RWPE2 (cell line): ENCODE results near the gene HS2ST1.
A peak's percentile ranks its signal among the peaks of the same experiment; 100 is the strongest.

Experiments
- ATAC-seq: fragments of 200-7000 bp; cut with Tn5 transposase; 3 replicates; pipeline ENCODE4 v1.9.1; 2021; ENCODE audit warnings: low read depth
- DNase-seq: peaks from one replicate; pipeline ENCODE4 v3.0.0-alpha.2; 2020; ENCODE audit warnings: low spot score
- H3K27ac ChIP-seq: fragments of 450-650 bp; 2 replicates; pipeline ENCODE4 v1.5.1; 2017; ENCODE audit warnings: mild to moderate bottlenecking; ENCODE audit not compliant: poor library complexity, severe bottlenecking
- H3K27me3 ChIP-seq: fragments of 250-450 bp; sonication (Bioruptor Pico); 2 replicates; pipeline ENCODE4 v1.5.1; 2021; ENCODE audit warnings: mild to moderate bottlenecking, moderate library complexity; ENCODE audit not compliant: insufficient read depth, poor library complexity, severe bottlenecking
- H3K36me3 ChIP-seq: fragments of 250-450 bp; sonication (Bioruptor Pico); 2 replicates; pipeline ENCODE4 v1.5.1; 2020; ENCODE audit warnings: low read depth, mild to moderate bottlenecking, moderate library complexity
- H3K4me1 ChIP-seq: fragments of 250-450 bp; sonication (Bioruptor Pico); 2 replicates; pipeline ENCODE4 v1.5.1; 2021; ENCODE audit warnings: mild to moderate bottlenecking, moderate library complexity; ENCODE audit not compliant: insufficient read depth, poor library complexity, severe bottlenecking
- H3K4me3 ChIP-seq: fragments of 250-450 bp; sonication (Bioruptor Pico); 2 replicates; pipeline ENCODE4 v1.5.1; 2021; ENCODE audit warnings: mild to moderate bottlenecking, moderate library complexity; ENCODE audit not compliant: severe bottlenecking
- H3K9me3 ChIP-seq: fragments of 250-450 bp; sonication (Bioruptor Pico); 2 replicates; pipeline ENCODE4 v1.5.1; 2021; ENCODE audit warnings: mild to moderate bottlenecking, moderate library complexity; ENCODE audit not compliant: severe bottlenecking
- CTCF ChIP-seq: fragments of 450-650 bp; IDR thresholded peaks from one replicate; pipeline ENCODE4 v1.5.1; 2017; ENCODE audit warnings: mild to moderate bottlenecking, moderate library complexity; ENCODE audit not compliant: poor library complexity, severe bottlenecking

Gene HS2ST1

GRCh38 chr1:87117761-87118368 is 203.4 kb downstream of the HS2ST1 start:
- Histone ChIP-seq H3K4me3 (no peak overlapping the region), H3K27me3 (no peaks in the 10 kb centered on the region), H3K9me3 (no peaks in the 10 kb centered on the region), H3K4me1 (peaks cover 3% of the 10 kb centered on the region), H3K27ac (no peak overlapping the region), H3K36me3 (no peaks in the 10 kb centered on the region)
- DNase-seq (no peak), ATAC-seq (peak; percentile 66; the same call in 2 of the 3 replicates)
- no peak for TF ChIP-seq CTCF

- ATAC-seq = no peak
Observed at GRCh38 chr1:87119541-87120140, 205.2 kb downstream of the HS2ST1 start.

GRCh38 chr1:87120779-87121178 is 206.3 kb downstream of the HS2ST1 start:
- no peak for DNase-seq
- no peak overlapping the region for H3K27ac ChIP-seq
- no peak overlapping the region for H3K4me3 ChIP-seq
- no peak for ATAC-seq
- no peaks in the 10 kb centered on the region for H3K9me3 ChIP-seq
- no peak for TF ChIP-seq CTCF
- H3K4me1 ChIP-seq = peaks cover 3% of the 10 kb centered on the region
- no peaks in the 10 kb centered on the region for H3K27me3 ChIP-seq
- H3K36me3 ChIP-seq = no peaks in the 10 kb centered on the region

More at GRCh38 chr1:87119541-87120140, 205.2 kb downstream of the HS2ST1 start:
- Histone ChIP-seq H3K4me1 (peaks cover 3% of the 10 kb centered on the region), H3K36me3 (no peaks in the 10 kb centered on the region), H3K27me3 (no peaks in the 10 kb centered on the region), H3K4me3 (no peak overlapping the region), H3K9me3 (no peaks in the 10 kb centered on the region), H3K27ac (no peak overlapping the region)
- no peak for DNase-seq
- no peak for TF ChIP-seq CTCF

- TF ChIP-seq CTCF = no peak
- ATAC-seq (no peak), DNase-seq (no peak)
Observed at GRCh38 chr1:87121711-87122163, 207.3 kb downstream of the HS2ST1 start.

GRCh38 chr1:87122243-87122642 is 207.8 kb downstream of the HS2ST1 start:
- H3K4me1 ChIP-seq = peaks cover 3% of the 10 kb centered on the region
- DNase-seq = no peak

More at GRCh38 chr1:87121711-87122163, 207.3 kb downstream of the HS2ST1 start:
- peaks cover 3% of the 10 kb centered on the region for H3K4me1 ChIP-seq
- no peaks in the 10 kb centered on the region for H3K36me3 ChIP-seq
- no peaks in the 10 kb centered on the region for H3K27me3 ChIP-seq
- H3K9me3 ChIP-seq = no peaks in the 10 kb centered on the region
- H3K4me3 ChIP-seq = no peak overlapping the region
- H3K27ac ChIP-seq = no peak overlapping the region

More at GRCh38 chr1:87122243-87122642, 207.8 kb downstream of the HS2ST1 start:
- no peaks in the 10 kb centered on the region for H3K36me3 ChIP-seq
- no peaks in the 10 kb centered on the region for H3K9me3 ChIP-seq
- H3K27ac ChIP-seq = no peak overlapping the region
- no peak for ATAC-seq
- TF ChIP-seq CTCF = no peak
- H3K27me3 ChIP-seq = no peaks in the 10 kb centered on the region
- H3K4me3 ChIP-seq = no peak overlapping the region
